ENCODE measurements around the gene RHBG.

- TF ChIP-seq POLR2A (IDR thresholded peaks at IDR 0.05) (no peak), CTCF (IDR thresholded peaks at IDR 0.05) (no peak)
Measured at GRCh38 chr1:156393095-156393494, 24.1 kb downstream of the RHBG start.
